ENCODE data around the gene C10orf105.

The C10orf105 gene

GRCh38 chr10:71737001-71737833, 17.6 kb upstream of the C10orf105 start:
- no peak for DNase-seq

- no peak for DNase-seq
These were observed 17.0 kb upstream of the C10orf105 start for GRCh38 chr10:71736570-71736952.

- no peak for DNase-seq
These were observed 16.4 kb upstream of the C10orf105 start for GRCh38 chr10:71735709-71736569.

- DNase-seq = no peak
These were observed 15.2 kb upstream of the C10orf105 start for GRCh38 chr10:71734797-71735196.

GRCh38 chr10:71731791-71732190, 12.2 kb upstream of the C10orf105 start:
- DNase-seq = no peak

GRCh38 chr10:71729161-71729636, 9.6 kb upstream of the C10orf105 start:
- DNase-seq = no peak

- DNase-seq = no peak
These were observed 8.5 kb upstream of the C10orf105 start for GRCh38 chr10:71727738-71728737.

GRCh38 chr10:71727105-71727737, 7.6 kb upstream of the C10orf105 start:
- DNase-seq = no peak

- no peak for DNase-seq
These were observed 7.1 kb upstream of the C10orf105 start for GRCh38 chr10:71726580-71727104.

GRCh38 chr10:71725998-71726579, 6.5 kb upstream of the C10orf105 start:
- no peak for DNase-seq

- no peak for DNase-seq
These were observed 5.7 kb upstream of the C10orf105 start for GRCh38 chr10:71725249-71725648.

GRCh38 chr10:71724539-71724938, 5.0 kb upstream of the C10orf105 start:
- no peak for DNase-seq

GRCh38 chr10:71723311-71723710, 3.7 kb upstream of the C10orf105 start:
- DNase-seq = no peak

- no peak for DNase-seq
These were observed 3.3 kb upstream of the C10orf105 start for GRCh38 chr10:71722849-71723248.

- DNase-seq = no peak
These were observed 1.7 kb upstream of the C10orf105 start for GRCh38 chr10:71721313-71721712.

- DNase-seq = no peak
These were observed 710 bp upstream of the C10orf105 start for GRCh38 chr10:71720288-71720687.

GRCh38 chr10:71719042-71719441, 536 bp downstream of the C10orf105 start:
- no peak for DNase-seq

- DNase-seq = no peak
These were observed 1.3 kb downstream of the C10orf105 start for GRCh38 chr10:71718165-71718698.

GRCh38 chr10:71717551-71717951, 2.0 kb downstream of the C10orf105 start:
- DNase-seq = no peak

GRCh38 chr10:71717056-71717455, 2.5 kb downstream of the C10orf105 start:
- no peak for DNase-seq

- DNase-seq = no peak
These were observed 3.2 kb downstream of the C10orf105 start for GRCh38 chr10:71716426-71716825.

Data from kidney glomerular epithelial cell (primary cell).